ENCODE measurements around the gene INSYN2B.

Gene INSYN2B

GRCh38 chr5:169942181-169942580 lies 38.1 kb downstream of the INSYN2B start:
- no peak for TF ChIP-seq CTCF (IDR thresholded peaks at IDR 0.05; ENCODE audit: low read depth, low read length, missing control alignments)
- DNase-seq (ENCODE audit: extremely low read depth, low read depth) = no peak
- no peak overlapping the region for H3K4me3 ChIP-seq (replicated peaks; ENCODE audit: low read depth, low read length)

- no peak for TF ChIP-seq CTCF (IDR thresholded peaks at IDR 0.05; ENCODE audit: low read depth, low read length, missing control alignments)
- DNase-seq (ENCODE audit: extremely low read depth, low read depth) = no peak
- no peak overlapping the region for H3K4me3 ChIP-seq (replicated peaks; ENCODE audit: low read depth, low read length)
These were observed 38.8 kb downstream of the INSYN2B start for GRCh38 chr5:169941542-169941941.

DNA sequence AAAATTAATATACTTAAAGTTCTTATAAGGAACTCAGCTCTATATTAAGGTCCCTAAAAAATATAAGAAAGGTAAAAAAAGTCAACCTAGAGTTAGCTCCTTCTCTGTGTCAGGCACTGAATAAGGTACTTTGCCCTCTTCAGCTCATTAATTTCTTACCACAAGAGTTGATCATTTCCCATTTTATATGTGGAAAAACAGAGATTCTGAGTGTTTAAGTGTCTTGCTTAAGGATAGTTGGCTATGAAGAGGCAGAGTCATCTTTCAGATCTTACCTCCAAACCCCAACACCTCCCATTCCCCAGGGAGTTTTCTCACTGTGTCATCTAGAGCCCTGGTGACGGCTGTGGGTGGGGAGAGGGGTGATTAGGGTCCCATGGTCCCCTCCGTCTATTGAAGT lies 40.6 kb downstream of the INSYN2B start:
- TF ChIP-seq CTCF (IDR thresholded peaks at IDR 0.05; ENCODE audit: low read depth, low read length, missing control alignments) = no peak
- no peak for DNase-seq (ENCODE audit: extremely low read depth, low read depth)
- no peak overlapping the region for H3K4me3 ChIP-seq (replicated peaks; ENCODE audit: low read depth, low read length)

- H3K4me3 ChIP-seq (replicated peaks; ENCODE audit: low read depth, low read length) = no peak overlapping the region
- no peak for TF ChIP-seq CTCF (IDR thresholded peaks at IDR 0.05; ENCODE audit: low read depth, low read length, missing control alignments)
- no peak for DNase-seq (ENCODE audit: extremely low read depth, low read depth)
These were observed 41.9 kb downstream of the INSYN2B start for GRCh38 chr5:169938439-169938838.

GRCh38 chr5:169935762-169936161 lies 44.5 kb downstream of the INSYN2B start:
- H3K4me3 ChIP-seq (replicated peaks; ENCODE audit: low read depth, low read length) = no peak overlapping the region
- no peak for DNase-seq (ENCODE audit: extremely low read depth, low read depth)
- no peak for TF ChIP-seq CTCF (IDR thresholded peaks at IDR 0.05; ENCODE audit: low read depth, low read length, missing control alignments)

DNA sequence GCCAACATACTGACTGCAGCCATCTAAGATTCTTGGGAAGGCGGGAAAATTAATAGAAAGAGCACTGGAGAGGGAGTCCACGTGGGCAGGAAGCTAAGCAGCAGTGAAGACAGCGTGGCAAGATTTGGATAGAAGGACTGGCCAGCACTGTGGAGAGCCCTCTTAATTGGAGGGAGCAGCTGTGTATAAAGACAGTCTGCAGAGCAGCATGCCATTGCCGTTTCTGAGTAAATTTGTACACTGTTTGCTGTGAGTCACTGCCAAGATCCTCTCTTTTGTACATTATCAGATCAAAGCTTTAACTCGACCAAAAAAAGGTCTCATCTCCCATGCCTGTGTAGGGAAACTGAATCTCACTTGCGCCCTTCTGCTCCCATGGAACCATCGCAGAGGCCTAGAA lies 45.3 kb downstream of the INSYN2B start:
- no peak for TF ChIP-seq CTCF (IDR thresholded peaks at IDR 0.05; ENCODE audit: low read depth, low read length, missing control alignments)
- no peak for DNase-seq (ENCODE audit: extremely low read depth, low read depth)

DNA sequence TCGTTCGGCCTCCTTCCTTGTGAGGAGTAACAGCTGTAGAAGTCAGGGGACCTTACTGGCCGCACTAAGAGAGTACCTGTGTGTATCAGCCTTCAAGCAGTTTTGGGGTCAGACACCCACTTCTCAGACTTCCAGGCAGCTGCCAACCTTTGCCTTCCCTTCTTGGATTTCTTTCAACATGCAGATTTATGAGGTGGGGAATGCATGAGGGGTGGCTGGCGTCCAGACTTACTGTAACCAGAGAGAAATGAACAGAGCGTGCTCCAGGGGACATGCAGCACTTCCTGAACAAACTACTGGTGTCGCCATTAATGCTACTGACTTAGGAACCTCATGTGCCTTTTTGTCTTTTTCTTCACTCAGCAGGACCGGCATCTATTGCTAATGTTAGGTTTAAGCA lies 46.7 kb downstream of the INSYN2B start:
- TF ChIP-seq CTCF (IDR thresholded peaks at IDR 0.05; ENCODE audit: low read depth, low read length, missing control alignments) = no peak
- DNase-seq (ENCODE audit: extremely low read depth, low read depth) = no peak

More for the DNA sequence above, 45.3 kb downstream of the INSYN2B start:
- no peak overlapping the region for H3K4me3 ChIP-seq (replicated peaks; ENCODE audit: low read depth, low read length)

More for the DNA sequence above, 46.7 kb downstream of the INSYN2B start:
- H3K4me3 ChIP-seq (replicated peaks; ENCODE audit: low read depth, low read length) = no peak overlapping the region
